Measurements from ENCODE around the gene DIDO1.
"Not testable (repeated sequence)": the region's sequence is repeated elsewhere in the genome, so short reads cannot be mapped to it uniquely, and the experiment has no call there.

Gene DIDO1

DNA sequence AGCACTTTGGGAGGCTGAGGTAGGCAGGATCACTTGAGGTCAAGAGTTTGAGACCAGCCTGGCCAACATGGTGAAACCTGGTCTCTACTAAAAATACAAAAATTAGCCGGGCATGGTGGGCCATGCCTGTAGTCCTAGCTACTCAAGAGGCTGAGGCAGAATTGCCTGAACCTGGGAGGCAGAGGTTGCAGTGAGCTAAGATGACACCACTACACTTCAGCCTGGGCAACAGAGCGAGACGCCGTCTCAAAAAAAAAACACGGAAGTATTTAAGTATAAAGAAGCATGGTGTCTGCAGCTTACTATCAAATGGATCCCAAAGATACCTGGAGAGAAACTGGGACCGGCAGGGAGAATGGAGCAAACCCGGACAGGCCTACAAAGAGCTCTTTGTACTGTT is 77.4 kb downstream of the DIDO1 start:
- H3K4me3 ChIP-seq (ENCODE audit: low read length); DNase-seq (ENCODE audit: low read depth); H3K4me1 ChIP-seq (ENCODE audit: control insufficient read depth, insufficient read depth, low read length); H3K9me3 ChIP-seq (ENCODE audit: control insufficient read depth, low read length); H3K9ac ChIP-seq (ENCODE audit: low read length); H3K27me3 ChIP-seq (replicated peaks; ENCODE audit: control insufficient read depth, insufficient read depth, low read length): not testable (repeated sequence)
- peaks cover 19% of the 10 kb centered on the region for H3K36me3 ChIP-seq (ENCODE audit: control insufficient read depth, insufficient read depth, low read length, severe bottlenecking)

DNA sequence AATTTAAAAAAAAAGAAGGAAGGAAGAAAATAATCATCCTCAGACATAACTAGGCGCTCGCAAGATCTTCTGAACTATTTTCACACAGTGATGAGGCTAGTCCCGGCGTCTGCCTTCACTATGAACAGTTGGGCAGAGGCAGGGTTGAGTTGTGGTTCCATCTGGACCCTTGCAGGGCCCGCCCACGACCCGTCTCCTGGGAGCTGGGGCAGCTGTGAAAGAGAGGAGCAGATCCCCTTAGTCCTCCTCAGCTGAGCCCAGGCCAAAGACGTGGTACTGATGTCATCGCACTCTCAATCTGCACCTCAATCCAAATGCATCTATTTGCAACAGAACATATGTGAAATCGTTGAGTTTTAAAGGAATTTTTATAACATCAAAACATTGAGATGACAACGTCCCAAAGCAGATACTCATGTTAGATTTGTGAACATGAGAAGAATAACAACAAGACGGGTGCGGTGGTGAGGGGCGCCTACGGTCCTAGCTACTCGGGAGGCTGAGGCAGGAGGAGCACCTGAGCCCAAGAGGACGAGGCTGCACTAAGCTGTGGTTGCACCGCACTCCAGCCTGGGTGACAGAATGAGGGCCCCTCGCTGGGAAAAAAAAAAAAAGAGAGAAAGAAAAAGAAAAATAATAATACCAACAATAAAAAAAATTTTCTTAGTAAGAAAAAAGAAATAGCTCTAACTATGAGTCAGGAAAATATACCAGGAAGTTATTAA is 80.0 kb downstream of the DIDO1 start:
- H3K4me3 ChIP-seq (ENCODE audit: low read length) = no peak overlapping the region
- no peaks in the 10 kb centered on the region for H3K4me1 ChIP-seq (ENCODE audit: control insufficient read depth, insufficient read depth, low read length)
- DNase-seq (ENCODE audit: low read depth) = no peak
- H3K9ac ChIP-seq (ENCODE audit: low read length) = no peak overlapping the region
- H3K27me3 ChIP-seq (replicated peaks; ENCODE audit: control insufficient read depth, insufficient read depth, low read length) = no peaks in the 10 kb centered on the region
- H3K36me3 ChIP-seq (ENCODE audit: control insufficient read depth, insufficient read depth, low read length, severe bottlenecking) = peaks cover 6% of the 10 kb centered on the region
- H3K9me3 ChIP-seq (ENCODE audit: control insufficient read depth, low read length) = no peaks in the 10 kb centered on the region

DNA sequence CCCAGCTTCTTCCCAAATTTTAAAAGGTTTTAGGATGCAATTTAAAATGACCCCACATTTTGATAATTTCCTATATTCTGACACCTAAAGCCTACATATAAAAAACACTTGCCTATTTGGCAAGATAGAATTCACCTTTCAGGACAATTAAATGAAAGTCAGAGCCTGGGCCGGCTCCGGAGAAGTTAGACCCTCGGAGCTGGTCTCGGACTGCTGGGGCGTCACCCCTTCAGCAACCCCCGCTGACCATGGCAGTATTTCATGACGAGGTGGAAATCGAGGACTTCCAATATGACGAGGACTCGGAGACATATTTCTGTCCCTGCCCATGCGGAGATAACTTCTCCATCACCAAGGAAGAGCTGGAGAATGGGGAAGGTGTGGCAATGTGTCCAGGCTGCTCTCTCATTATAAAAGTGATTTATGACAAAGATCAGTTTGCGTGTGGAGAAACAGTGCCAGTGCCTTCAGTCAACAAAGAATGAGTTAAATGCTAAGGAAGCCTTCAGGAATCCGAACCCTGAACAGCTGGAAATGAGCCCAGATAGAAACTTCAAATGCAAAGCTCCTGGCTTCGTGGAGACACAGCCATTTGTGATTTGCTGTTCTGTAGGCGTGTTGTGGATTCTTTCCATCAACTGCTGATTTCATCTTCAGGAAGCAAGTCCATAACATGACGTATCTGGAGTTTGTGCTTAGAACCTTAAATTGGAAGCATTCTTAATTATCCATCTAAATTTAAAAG is 80.7 kb downstream of the DIDO1 start:
- H3K9ac ChIP-seq (ENCODE audit: low read length) = no peak overlapping the region
- peaks cover 6% of the 10 kb centered on the region for H3K36me3 ChIP-seq (ENCODE audit: control insufficient read depth, insufficient read depth, low read length, severe bottlenecking)
- H3K9me3 ChIP-seq (ENCODE audit: control insufficient read depth, low read length) = no peaks in the 10 kb centered on the region
- peak; percentile 29 for DNase-seq (ENCODE audit: low read depth)
- H3K4me3 ChIP-seq (ENCODE audit: low read length) = no peak overlapping the region
- no peaks in the 10 kb centered on the region for H3K27me3 ChIP-seq (replicated peaks; ENCODE audit: control insufficient read depth, insufficient read depth, low read length)
- no peaks in the 10 kb centered on the region for H3K4me1 ChIP-seq (ENCODE audit: control insufficient read depth, insufficient read depth, low read length)

DNA sequence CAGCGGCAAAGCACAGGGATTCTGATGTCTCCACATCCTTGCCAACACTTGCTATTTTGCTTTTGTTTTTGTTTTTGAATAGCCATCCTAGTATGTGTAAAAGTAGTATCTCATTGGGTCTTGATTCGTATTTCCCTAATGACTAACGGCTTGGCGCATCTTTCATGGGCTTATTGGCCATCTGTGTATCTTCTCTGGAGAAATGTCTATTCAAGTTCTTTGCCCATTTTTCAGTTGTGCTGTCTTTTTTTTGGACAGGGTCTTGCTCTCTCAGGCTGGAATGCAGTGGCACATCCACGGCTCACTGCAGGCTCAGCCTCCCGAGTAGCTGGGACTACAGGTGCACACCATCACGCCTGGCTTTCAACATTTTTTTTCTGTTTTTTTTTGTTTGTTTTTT is 82.1 kb downstream of the DIDO1 start:
- H3K36me3 ChIP-seq (ENCODE audit: control insufficient read depth, insufficient read depth, low read length, severe bottlenecking) = peaks cover 1% of the 10 kb centered on the region
- no peak overlapping the region for H3K9ac ChIP-seq (ENCODE audit: low read length)
- H3K4me1 ChIP-seq (ENCODE audit: control insufficient read depth, insufficient read depth, low read length) = no peaks in the 10 kb centered on the region
- H3K27me3 ChIP-seq (replicated peaks; ENCODE audit: control insufficient read depth, insufficient read depth, low read length) = peaks cover 3% of the 10 kb centered on the region
- H3K9me3 ChIP-seq (ENCODE audit: control insufficient read depth, low read length) = no peaks in the 10 kb centered on the region
- DNase-seq (ENCODE audit: low read depth) = no peak
- H3K4me3 ChIP-seq (ENCODE audit: low read length) = no peak overlapping the region

DNA sequence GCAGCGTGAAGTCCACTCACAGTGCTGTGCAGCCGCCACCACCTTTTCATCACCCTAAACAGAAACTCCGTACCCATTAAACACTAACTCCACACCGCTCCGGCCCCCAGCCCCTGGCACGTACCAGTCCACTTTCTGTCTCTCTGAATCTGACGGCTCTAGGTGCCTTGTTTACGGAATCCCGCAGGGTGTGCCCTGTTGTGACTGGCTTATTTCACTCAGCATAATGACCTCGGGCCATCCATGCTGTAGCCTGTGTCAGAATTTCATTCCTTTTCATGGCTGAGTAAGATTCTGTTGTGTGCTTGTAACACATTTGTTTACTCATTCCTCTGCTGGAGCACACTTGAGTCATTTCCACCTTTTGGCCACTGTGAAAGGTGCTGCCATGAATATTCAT is 82.6 kb downstream of the DIDO1 start:
- H3K9me3 ChIP-seq (ENCODE audit: control insufficient read depth, low read length) = no peaks in the 10 kb centered on the region
- H3K9ac ChIP-seq (ENCODE audit: low read length) = no peak overlapping the region
- H3K36me3 ChIP-seq (ENCODE audit: control insufficient read depth, insufficient read depth, low read length, severe bottlenecking) = no peaks in the 10 kb centered on the region
- H3K27me3 ChIP-seq (replicated peaks; ENCODE audit: control insufficient read depth, insufficient read depth, low read length) = peaks cover 3% of the 10 kb centered on the region
- no peak for DNase-seq (ENCODE audit: low read depth)
- H3K4me3 ChIP-seq (ENCODE audit: low read length) = no peak overlapping the region
- H3K4me1 ChIP-seq (ENCODE audit: control insufficient read depth, insufficient read depth, low read length) = no peaks in the 10 kb centered on the region

DNA sequence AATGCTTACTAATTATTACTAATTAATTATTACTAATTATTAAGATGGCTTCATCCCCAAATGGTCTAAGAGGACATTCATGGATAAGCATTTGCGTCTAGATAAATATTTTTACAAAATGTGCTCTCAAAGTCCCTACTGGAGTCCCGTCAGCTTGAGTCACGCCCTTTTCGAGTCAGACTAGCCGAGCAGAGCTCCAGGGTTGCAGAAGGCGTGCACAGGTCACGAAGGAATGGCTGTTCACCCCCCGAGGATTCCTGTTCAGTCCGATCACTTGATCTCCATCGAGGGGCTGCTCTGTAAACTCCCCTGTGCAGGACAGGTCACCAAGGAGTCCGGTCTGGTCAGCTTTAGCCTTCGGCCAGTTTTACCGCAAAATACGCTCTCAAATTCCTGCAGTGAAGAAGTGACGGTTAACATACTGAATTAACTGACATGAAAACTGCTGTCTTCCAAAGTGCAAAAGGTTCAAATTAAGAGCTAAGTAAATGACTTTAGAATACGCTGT is 84.5 kb downstream of the DIDO1 start:
- H3K36me3 ChIP-seq (ENCODE audit: control insufficient read depth, insufficient read depth, low read length, severe bottlenecking) = no peaks in the 10 kb centered on the region
- no peak for DNase-seq (ENCODE audit: low read depth)
- H3K27me3 ChIP-seq (replicated peaks; ENCODE audit: control insufficient read depth, insufficient read depth, low read length) = peaks cover 4% of the 10 kb centered on the region
- H3K9ac ChIP-seq (ENCODE audit: low read length) = no peak overlapping the region
- H3K4me3 ChIP-seq (ENCODE audit: low read length) = no peak overlapping the region
- no peaks in the 10 kb centered on the region for H3K4me1 ChIP-seq (ENCODE audit: control insufficient read depth, insufficient read depth, low read length)
- H3K9me3 ChIP-seq (ENCODE audit: control insufficient read depth, low read length) = no peaks in the 10 kb centered on the region

DNA sequence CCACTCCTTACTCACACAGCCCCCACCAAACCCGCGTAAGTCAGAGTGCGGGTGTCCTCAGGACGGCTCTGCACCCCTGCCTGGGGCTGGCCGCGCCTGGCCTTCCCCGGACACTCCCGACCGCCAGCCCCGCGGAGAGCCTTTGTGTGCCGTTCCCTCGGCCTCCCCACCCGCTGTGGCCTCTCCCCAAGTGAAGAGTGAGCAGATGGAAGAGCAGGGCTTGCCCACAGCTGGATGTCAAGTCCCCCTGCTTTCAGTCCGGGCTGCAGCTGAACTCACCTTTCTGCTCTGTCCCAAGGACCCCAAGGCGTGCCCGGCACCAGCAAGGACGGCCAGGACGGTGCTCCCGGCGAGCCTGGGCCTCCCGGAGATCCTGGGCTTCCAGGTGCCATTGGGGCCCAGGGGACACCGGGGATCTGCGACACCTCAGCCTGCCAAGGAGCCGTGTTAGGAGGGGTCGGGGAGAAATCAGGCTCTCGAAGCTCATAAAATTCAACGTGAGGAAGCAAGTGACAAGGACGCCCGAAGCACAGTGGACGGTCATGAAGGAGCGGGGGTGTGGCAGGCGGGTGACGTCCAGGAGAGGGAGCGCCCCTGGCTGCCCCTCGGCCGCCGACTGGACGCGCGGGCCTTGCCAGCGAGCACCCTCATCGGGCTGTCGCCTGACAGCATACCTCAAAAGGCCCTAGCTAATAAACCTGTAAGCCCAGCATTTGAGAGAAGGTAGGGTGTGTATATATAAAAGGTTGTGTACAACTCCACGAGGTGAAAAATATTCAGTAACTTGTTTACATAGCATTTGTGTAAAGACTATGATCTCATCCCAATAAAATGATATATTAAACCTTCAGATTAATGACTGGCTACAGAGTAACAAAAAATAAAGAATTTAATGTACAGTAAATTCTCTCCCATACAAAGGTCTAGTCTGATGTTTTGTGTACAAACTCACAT is 85.8 kb downstream of the DIDO1 start:
- H3K36me3 ChIP-seq (ENCODE audit: control insufficient read depth, insufficient read depth, low read length, severe bottlenecking) = no peaks in the 10 kb centered on the region
- H3K9me3 ChIP-seq (ENCODE audit: control insufficient read depth, low read length) = no peaks in the 10 kb centered on the region
- DNase-seq (ENCODE audit: low read depth) = no peak
- H3K4me1 ChIP-seq (ENCODE audit: control insufficient read depth, insufficient read depth, low read length) = no peaks in the 10 kb centered on the region
- no peak overlapping the region for H3K4me3 ChIP-seq (ENCODE audit: low read length)
- H3K9ac ChIP-seq (ENCODE audit: low read length) = no peak overlapping the region
- H3K27me3 ChIP-seq (replicated peaks; ENCODE audit: control insufficient read depth, insufficient read depth, low read length) = peaks cover 9% of the 10 kb centered on the region

DNA sequence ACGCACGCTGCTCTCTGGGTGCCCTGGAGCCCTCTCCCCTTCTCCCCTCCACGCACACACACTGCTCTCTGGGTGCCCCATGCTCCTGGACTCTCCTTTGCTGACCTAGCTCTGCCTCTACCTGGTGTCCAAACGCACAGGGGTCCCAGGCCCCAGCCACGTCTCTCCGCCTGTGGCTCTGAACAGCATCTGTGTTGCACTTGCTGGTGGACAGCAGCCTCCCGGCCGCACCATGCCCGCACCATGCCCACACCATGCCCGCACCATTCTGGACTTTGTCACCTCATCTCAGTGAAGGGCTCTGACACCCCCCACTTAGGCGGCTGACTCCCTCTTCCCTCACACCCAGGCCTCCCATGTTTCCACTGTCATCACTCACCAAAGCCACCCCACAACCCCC is 86.5 kb downstream of the DIDO1 start:
- Histone ChIP-seq H3K4me3 (ENCODE audit: low read length) (no peak overlapping the region), H3K27me3 (replicated peaks; ENCODE audit: control insufficient read depth, insufficient read depth, low read length) (peaks cover 16% of the 10 kb centered on the region)
- DNase-seq (ENCODE audit: low read depth) = no peak

DNA sequence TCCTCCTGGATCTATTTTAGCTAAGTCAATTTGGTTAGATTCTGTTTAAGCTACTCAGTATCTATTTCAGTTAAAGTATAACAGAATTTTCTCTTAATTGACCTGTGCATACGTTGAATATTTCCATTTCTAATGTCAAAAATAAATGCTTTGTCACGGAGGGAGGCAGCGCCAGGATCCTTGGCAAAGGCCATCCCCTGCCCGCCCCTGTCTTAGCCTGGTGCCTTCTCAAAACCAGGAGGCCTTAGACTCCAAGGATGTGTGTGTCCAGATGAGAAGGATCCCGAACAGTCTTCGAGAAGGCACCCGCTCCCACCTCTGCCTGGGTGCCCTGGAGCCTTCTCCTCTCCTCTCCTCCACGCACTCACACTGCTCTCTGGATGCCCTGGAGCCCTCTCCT is 87.0 kb downstream of the DIDO1 start:
- H3K9ac ChIP-seq (ENCODE audit: low read length) = no peak overlapping the region
- no peaks in the 10 kb centered on the region for H3K4me1 ChIP-seq (ENCODE audit: control insufficient read depth, insufficient read depth, low read length)
- H3K36me3 ChIP-seq (ENCODE audit: control insufficient read depth, insufficient read depth, low read length, severe bottlenecking) = no peaks in the 10 kb centered on the region
- peaks cover 16% of the 10 kb centered on the region for H3K27me3 ChIP-seq (replicated peaks; ENCODE audit: control insufficient read depth, insufficient read depth, low read length)
- H3K4me3 ChIP-seq (ENCODE audit: low read length) = no peak overlapping the region
- H3K9me3 ChIP-seq (ENCODE audit: control insufficient read depth, low read length) = no peaks in the 10 kb centered on the region
- no peak for DNase-seq (ENCODE audit: low read depth)

More for the DNA sequence above, 86.5 kb downstream of the DIDO1 start:
- Histone ChIP-seq H3K36me3 (ENCODE audit: control insufficient read depth, insufficient read depth, low read length, severe bottlenecking) (no peaks in the 10 kb centered on the region), H3K9ac (ENCODE audit: low read length) (no peak overlapping the region), H3K4me1 (ENCODE audit: control insufficient read depth, insufficient read depth, low read length) (no peaks in the 10 kb centered on the region), H3K9me3 (ENCODE audit: control insufficient read depth, low read length) (no peaks in the 10 kb centered on the region)

DNA sequence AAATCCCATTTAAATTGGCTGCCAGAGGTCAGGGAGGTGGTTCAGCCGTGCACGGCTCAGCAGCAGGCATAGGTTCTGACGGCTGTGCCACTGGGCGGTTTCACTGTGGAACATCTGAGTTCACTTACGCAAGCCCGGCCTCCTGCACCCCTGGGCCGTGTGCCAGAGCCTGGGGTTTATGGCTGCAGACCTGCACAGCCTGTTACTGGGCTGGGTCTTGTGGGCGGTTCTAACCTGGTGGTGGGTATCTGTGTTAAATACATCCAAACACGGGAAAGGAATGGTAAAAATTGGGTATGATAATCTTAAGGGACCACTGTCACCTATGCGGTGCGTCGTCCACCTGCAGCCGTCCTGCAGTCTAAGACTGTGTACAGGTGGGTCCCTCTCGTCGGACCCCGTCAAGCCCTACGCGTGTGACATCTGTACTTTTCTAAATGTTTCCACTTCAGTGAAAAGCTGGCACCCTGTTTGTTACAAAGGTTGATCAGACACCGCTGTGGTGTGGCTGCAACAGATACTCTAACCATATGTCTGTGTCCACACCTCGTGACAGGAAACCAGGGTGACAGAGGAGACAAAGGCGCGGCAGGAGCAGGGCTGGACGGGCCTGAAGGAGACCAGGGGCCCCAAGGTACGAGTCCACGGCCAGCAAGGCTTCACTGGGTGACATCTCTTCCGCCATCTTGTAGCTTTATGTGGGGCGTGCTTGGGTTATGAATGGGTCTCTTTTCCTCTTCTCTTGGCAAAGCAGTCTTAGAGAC is 88.0 kb downstream of the DIDO1 start:
- Histone ChIP-seq H3K9me3 (ENCODE audit: control insufficient read depth, low read length) (no peaks in the 10 kb centered on the region), H3K27me3 (replicated peaks; ENCODE audit: control insufficient read depth, insufficient read depth, low read length) (peaks cover 16% of the 10 kb centered on the region), H3K36me3 (ENCODE audit: control insufficient read depth, insufficient read depth, low read length, severe bottlenecking) (no peaks in the 10 kb centered on the region), H3K4me3 (ENCODE audit: low read length) (no peak overlapping the region), H3K9ac (ENCODE audit: low read length) (no peak overlapping the region), H3K4me1 (ENCODE audit: control insufficient read depth, insufficient read depth, low read length) (no peaks in the 10 kb centered on the region)
- DNase-seq (ENCODE audit: low read depth) = peak; percentile 63

All from adipocyte (in vitro differentiated cells).